HG03064 (cell line): Measurements from ENCODE around the gene ERCC2.
"Not testable (repeated sequence)": the region's sequence is repeated elsewhere in the genome, so short reads cannot be mapped to it uniquely, and the experiment has no call there.

ENCODE experiments used
- ATAC-seq: cut with Tn5 transposase; IDR thresholded peaks from one replicate; pipeline ENCODE4 v1.9.1; 2021; ENCODE audit warnings: low read depth; ENCODE audit not compliant: unreplicated experiment

The ERCC2 gene

DNA sequence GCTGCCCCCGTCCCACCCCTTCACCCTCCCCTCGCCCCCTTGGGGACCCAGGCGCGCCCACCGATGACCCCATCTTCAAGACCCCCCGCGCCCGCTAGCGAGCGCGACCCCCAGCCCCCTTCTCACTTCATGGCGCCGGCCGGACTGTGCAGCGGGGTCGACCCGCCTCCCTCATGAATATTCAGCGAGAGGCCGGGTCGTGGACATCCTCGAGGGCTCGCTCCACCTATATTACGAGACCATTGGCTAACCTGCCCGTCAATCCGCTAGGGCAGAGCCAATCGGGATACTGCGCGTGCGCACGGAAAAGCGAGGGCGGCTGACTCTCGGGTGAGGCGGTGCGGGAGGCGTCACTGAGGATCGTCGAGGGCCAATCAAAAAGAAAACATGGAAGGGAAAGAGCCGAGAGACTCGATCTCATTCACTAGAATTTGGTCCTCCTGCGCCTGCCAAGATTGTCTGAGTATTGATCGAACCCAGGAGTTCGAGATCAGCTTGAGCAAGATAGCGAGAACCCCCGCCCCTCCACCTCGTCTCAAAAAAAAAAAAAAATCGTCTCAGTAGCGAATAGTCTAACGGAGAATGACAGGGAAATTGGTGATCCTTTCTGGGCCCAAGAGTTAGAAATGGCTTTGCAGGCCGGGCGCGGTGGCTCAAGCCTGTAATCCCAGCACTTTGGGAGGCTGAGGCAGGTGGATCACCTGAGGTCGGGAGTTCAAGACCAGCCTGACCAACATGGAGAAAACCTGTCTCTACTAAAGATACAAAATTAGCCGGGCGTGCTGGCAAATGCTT is at the start of gene ERCC2:
Gene ERCC2 (minus strand): TSS at position 164 of the 795 bp plus-strand sequence. CDS start 33 bp downstream, at position 131.
- peak; percentile 95 for ATAC-seq

DNA sequence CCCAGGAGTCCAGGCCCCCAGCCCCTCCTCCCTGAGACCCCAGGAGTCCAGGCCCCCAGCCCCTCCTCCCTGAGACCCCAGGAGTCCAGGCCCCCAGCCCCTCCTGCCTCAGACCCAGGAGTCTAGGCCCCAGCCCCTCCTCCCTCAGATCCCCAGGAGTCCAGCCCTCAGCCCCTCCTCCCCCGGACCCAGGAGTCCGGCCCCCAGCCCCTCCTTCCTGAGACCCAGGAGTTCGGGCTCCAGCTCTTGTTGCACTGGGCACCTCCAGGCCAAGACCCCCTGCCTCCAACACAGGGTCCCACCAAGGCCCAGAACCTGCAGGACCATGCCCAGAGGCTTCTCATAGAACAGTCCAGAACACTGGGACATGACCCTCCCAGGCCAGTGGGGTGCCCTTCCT is 49.5 kb upstream of the ERCC2 start:
- ATAC-seq = no peak

- no peak for ATAC-seq
Measured at GRCh38 chr19:45419396-45419795, 49.0 kb upstream of the ERCC2 start.

GRCh38 chr19:45418802-45419201 is 48.4 kb upstream of the ERCC2 start:
- no peak for ATAC-seq

- no peak for ATAC-seq
Measured at GRCh38 chr19:45417151-45417550, 46.8 kb upstream of the ERCC2 start.

- no peak for ATAC-seq
Measured at GRCh38 chr19:45414468-45414867, 44.1 kb upstream of the ERCC2 start.

DNA sequence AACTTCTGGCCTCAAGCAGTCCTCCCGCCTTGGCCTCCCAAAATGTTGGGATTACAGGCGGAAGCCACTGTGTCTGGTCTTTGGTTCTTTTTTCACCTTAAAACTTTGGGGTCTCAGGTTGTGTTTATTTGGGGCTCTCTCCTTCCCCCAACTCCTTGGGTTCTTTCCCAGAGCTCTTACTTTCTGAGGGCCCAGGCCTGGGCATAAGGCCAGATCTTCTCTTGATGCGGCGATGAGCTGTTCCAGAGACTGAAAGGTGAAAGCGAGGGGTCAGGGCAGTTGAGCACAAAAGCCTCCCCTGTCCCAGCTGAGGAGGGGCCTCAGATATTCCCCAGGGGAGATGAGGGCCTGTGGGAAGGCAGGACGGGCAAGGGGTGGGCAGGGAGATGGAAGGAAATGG is 43.1 kb upstream of the ERCC2 start:
- no peak for ATAC-seq

DNA sequence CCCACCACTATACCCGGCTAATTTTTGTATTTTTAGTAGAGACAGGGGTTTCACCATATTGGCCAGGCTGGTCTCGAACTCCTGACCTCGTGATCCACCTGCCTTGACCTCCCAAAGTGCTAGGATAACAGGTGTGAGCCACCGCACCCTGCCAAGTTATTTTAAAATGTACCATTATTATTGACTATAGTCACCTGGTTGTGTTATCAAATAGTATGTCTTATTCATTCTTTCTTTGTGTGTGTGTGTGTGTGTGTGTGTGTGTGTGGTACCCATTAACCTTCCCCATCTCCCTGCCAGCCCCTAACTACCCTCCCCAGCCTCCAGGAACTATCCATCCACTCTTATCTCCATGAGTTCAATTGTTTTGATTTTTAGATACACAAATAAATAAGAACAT is 40.0 kb upstream of the ERCC2 start:
- ATAC-seq = not testable (repeated sequence)

DNA sequence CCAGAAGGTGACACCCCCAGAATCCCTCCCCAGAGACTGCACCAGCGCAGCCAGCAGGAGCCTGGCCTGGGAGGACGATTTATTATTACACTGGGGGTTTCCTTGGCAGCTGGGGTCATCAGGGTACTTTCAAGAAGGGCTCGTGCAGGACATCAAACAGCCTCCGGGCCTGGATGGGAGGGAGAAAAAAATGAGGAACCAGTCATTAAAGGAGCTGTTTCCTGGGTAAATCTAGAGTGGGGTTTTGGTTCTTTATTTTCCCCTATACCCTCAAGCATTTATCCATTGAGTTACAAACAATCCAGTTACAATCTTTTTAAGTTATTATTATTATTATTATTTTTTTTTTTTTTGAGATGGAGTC is 39.2 kb upstream of the ERCC2 start:
- ATAC-seq = no peak

- no peak for ATAC-seq
Measured at GRCh38 chr19:45408830-45409556, 38.6 kb upstream of the ERCC2 start.

GRCh38 chr19:45408121-45408520 is 37.7 kb upstream of the ERCC2 start:
- no peak for ATAC-seq

- not testable (repeated sequence) for ATAC-seq
Measured at GRCh38 chr19:45407585-45407984, 37.2 kb upstream of the ERCC2 start.

GRCh38 chr19:45407091-45407375 is 36.7 kb upstream of the ERCC2 start:
- no peak for ATAC-seq

- peak; percentile 65 for ATAC-seq
Measured at GRCh38 chr19:45406226-45407090, 36.1 kb upstream of the ERCC2 start, which contains the start of gene POLR1G. TSS of gene POLR1G (plus strand) at chr19:45406644. CDS start at chr19:45406697, 53 bp downstream.

GRCh38 chr19:45405435-45406225 is 35.3 kb upstream of the ERCC2 start:
- ATAC-seq = peak; percentile 41

DNA sequence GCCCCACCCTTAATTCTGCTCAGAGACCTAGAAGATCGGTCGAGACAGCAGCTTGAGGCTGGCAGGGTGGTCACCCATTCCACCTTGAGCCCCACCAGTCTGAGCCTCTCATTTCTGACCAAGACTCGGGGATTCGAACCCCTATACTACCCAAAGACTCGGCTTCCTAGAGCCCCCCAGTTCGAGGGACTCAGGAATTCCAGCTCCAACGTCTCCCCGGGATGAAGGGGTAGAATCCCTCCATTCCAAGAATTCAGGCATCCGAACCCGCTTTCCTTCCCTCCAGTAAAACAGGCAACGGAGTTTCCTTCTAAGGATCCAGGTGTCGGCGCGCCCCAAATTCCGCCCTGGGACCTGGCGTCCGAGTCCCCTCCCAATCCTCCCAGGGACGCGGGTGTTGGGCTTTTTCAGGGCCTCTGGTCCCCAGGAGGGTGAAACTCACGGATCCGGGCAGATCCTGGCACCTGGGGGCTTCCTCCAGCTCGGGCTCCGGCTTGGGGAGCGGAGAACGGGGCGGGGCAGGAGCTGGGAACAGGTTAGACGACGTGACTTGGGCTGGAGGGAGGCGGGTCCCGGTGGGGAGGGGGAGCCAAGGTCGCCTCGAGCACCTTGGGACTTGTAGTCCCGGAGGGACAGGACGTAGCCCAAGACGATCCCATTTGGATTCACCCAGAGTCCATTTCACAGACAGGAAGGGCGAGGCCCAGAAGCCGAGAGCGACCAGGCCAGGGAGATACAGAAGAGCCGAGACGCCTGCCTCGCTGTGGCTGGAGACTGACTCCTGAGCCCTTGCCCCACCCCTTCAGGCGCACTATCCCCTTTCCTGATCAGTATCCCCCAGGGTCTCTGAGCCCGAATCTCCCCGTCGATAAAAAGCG is 34.4 kb upstream of the ERCC2 start, which contains the start of gene PPP1R13L:
Gene PPP1R13L (minus strand): TSS at position 513 of the 878 bp plus-strand sequence. CDS start 6,751 bp downstream, outside the sequence.
- peak; percentile 25 for ATAC-seq

- ATAC-seq = no peak
Measured at GRCh38 chr19:45403781-45404556, 33.6 kb upstream of the ERCC2 start.

DNA sequence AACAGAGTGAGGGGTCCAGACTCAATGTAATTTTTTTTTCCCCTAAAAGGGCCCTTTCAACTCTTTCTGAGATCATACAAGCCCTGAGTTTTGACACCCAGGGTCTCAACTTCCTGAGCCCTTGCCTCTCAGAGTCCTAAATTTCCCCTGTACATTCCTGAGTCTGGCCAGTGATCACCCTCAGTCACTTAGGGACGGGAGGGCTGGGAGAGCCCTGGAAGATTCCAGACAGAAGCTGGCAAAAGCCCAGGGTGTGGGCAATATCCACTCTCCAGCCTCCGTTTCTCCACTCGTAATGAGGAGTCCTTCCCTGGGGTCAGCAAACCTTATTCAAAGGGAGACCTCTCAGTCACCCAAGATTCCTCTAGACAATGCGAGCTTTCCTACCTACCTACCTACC is 32.9 kb upstream of the ERCC2 start:
- ATAC-seq = no peak
